Measurements from ENCODE around the gene BCKDHB. TPM values are rescaled to one million over a fixed set of nuclear protein-coding genes. Genes with fewer than 3 reads are reported as not detected.

BCKDHB gene
- total and polyA plus RNA-seq, 2 experiments from 2014 or later, result 32.1 to 42.7 TPM

- DNase-seq (ENCODE audit: low spot score) (no peak), ATAC-seq (no peak)
- Histone ChIP-seq H3K9me2 (ENCODE audit: insufficient read depth) (no peaks in the 10 kb centered on the region), H3K27ac (ENCODE audit: low read depth) (no peak overlapping the region), H3K79me2 (replicated peaks; ENCODE audit: insufficient read depth) (no peaks in the 10 kb centered on the region), H3K4me2 (no peak overlapping the region), H3K36me3 (ENCODE audit: insufficient read depth) (no peaks in the 10 kb centered on the region), H3K4me3 (no peak overlapping the region), H3K27me3 (ENCODE audit: insufficient read depth) (no peaks in the 10 kb centered on the region), H3K4me1 (ENCODE audit: insufficient read depth) (no peaks in the 10 kb centered on the region), H3F3A (replicated peaks; ENCODE audit: low read depth) (no peaks in the 10 kb centered on the region), H4K20me1 (replicated peaks; ENCODE audit: insufficient read depth) (peaks cover 3% of the 10 kb centered on the region; the same call in 1 of the 2 replicates), H2AFZ (no peak overlapping the region)
- Mint-ChIP-seq H3K4me1 (peaks cover 5% of the 10 kb centered on the region; the same call in 2 of the 3 replicates), H3K27me3 (ENCODE audit: insufficient read depth, low read depth, poor library complexity) (no peaks in the 10 kb centered on the region), H3K27ac (no peak overlapping the region), H3K4me3 (no peak overlapping the region), H3K9me3 (peaks cover 9% of the 10 kb centered on the region; the same call in 2 of the 3 replicates), H3K36me3 (ENCODE audit: low read depth) (peaks cover 19% of the 10 kb centered on the region)
- TF ChIP-seq ZNF331 (CRISPR knock-in tag; IDR thresholded peaks at IDR 0.05; ENCODE audit: low read depth), result no peak
- TF ChIP-seq CTCF (conservative IDR thresholded peaks at IDR 0.05; ENCODE audit: low read depth in 2 of 2), result no peak
- no peak for TF ChIP-seq CREB1 (CRISPR knock-in tag; IDR thresholded peaks at IDR 0.05; ENCODE audit: low read depth)
- TF ChIP-seq REST (IDR thresholded peaks at IDR 0.05; ENCODE audit: unreplicated experiment), result no peak
- TF ChIP-seq ZNF462 (CRISPR knock-in tag; IDR thresholded peaks at IDR 0.05), result no peak
- no peak for TF ChIP-seq EZH2phosphoT487 (IDR thresholded peaks at IDR 0.05; ENCODE audit: unreplicated experiment)
- TF ChIP-seq STAT1 (IDR thresholded peaks at IDR 0.05; ENCODE audit: unreplicated experiment), result no peak
- no peak for TF ChIP-seq POLR2AphosphoS5 (IDR thresholded peaks at IDR 0.05; ENCODE audit: low read depth)
- TF ChIP-seq NANOG (IDR thresholded peaks at IDR 0.05; ENCODE audit: borderline replicate concordance), result no peak
- no peak for TF ChIP-seq ETS1 (IDR thresholded peaks at IDR 0.05)
- TF ChIP-seq JUNB (IDR thresholded peaks at IDR 0.05; ENCODE audit: unreplicated experiment), result no peak
Measured at GRCh38 chr6:80234401-80234800, 127.9 kb downstream of the BCKDHB start.
